HepG2 (cell line): ENCODE results near the gene BABAM2. TPM values are rescaled to one million over a fixed set of nuclear protein-coding genes. Genes with fewer than 3 reads are reported as not detected.

ENCODE experiments used
- ATAC-seq: fragments of 200-7000 bp; cut with Tn5 transposase; 3 replicates; pipeline ENCODE4 v1.9.1; 2020; ENCODE audit warnings: mild to moderate bottlenecking, moderate library complexity
- BruUV-seq: library from RNA; stranded (reverse); fragments of 400-500 nt; replicated peaks from 2 replicates; lab custom pipeline; 2021; lab: Mats Ljungman, UMichigan
- CTCF ChIA-PET: fragments of 300-600 bp; formaldehyde crosslinking; extraction: SDS; loops from one replicate; lab custom pipeline; 2021; ENCODE audit warnings: low total read pairs, inconsistent platforms, low intra/inter-chr PET ratio; lab: Yijun Ruan, JAX
- POLR2A ChIA-PET: fragments of 350-600 bp; sonication (Branson Sonifier 250); formaldehyde crosslinking; loops from one replicate; lab custom pipeline; 2020; ENCODE audit warnings: antibody characterized with exemption, inconsistent platforms; lab: Yijun Ruan, JAX
- DNase-seq: peaks from one replicate; pipeline ENCODE4 v3.0.0-alpha.2; 2015; ENCODE audit warnings: low spot score
- FAIRE-seq: peaks from 3 replicates; lab custom pipeline; 2011; peaks lifted over from hg19 to GRCh38; lab: Jason Lieb, UNC
- H2AFZ ChIP-seq: one replicate; pipeline ENCODE4 v1.6.1; 2011; ENCODE audit warnings: low read length, inconsistent platforms
- H3K27ac ChIP-seq: fragments of 300-600 bp; 3 replicates; pipeline ENCODE4 v1.8.0; 2011; ENCODE audit warnings: mixed run types, mild to moderate bottlenecking, mixed read lengths, low read length, inconsistent platforms; ENCODE audit not compliant: insufficient read depth; ENCODE audit errors: extremely low read length
- H3K27me3 ChIP-seq, 2 experiments: fragments of 200-600 bp in 1 of 2; 2 replicates in 1 of 2; 3 replicates in 1 of 2; pipeline versions ENCODE4 v1.6.0 to v1.8.0; 2011; ENCODE audit warnings: low read length in 2 of 2, mild to moderate bottlenecking in 2 of 2, moderate library complexity in 2 of 2, inconsistent platforms in 1 of 2; ENCODE audit not compliant: insufficient read depth in 2 of 2, control insufficient read depth in 1 of 2
- H3K36me3 ChIP-seq, 2 experiments: fragments of 200-600 bp in 1 of 2; replicated peaks in 1 of 2; 2 replicates in 1 of 2; 3 replicates in 1 of 2; pipeline versions ENCODE4 v1.5.1 to v1.8.0; 2011; ENCODE audit warnings: low read length in 2 of 2, inconsistent platforms in 1 of 2; ENCODE audit not compliant: insufficient read depth in 2 of 2, control insufficient read depth in 1 of 2
- H3K4me1 ChIP-seq: 2 replicates; pipeline ENCODE4 v1.5.1; 2012; ENCODE audit warnings: low read length, inconsistent platforms; ENCODE audit not compliant: insufficient read depth
- H3K4me2 ChIP-seq: 2 replicates; pipeline ENCODE4 v1.6.0; 2011; ENCODE audit warnings: low read depth, low read length, inconsistent platforms
- H3K4me3 ChIP-seq, 3 experiments: fragments of 200-600 bp in 1 of 3; sonication (generic), shearing (Covaris generic) in 1 of 3; replicated peaks in 1 of 3; 2 replicates each; pipeline ENCODE4 v1.5.1; 2011 to 2016; ENCODE audit warnings: low read length in 3 of 3, inconsistent platforms in 2 of 3, low read depth in 2 of 3, mild to moderate bottlenecking in 2 of 3, control low read depth in 1 of 3, mixed read lengths in 1 of 3; ENCODE audit not compliant: insufficient read depth in 1 of 3
- H3K79me2 ChIP-seq: one replicate; pipeline ENCODE4 v1.6.1; 2011; ENCODE audit warnings: low read length, inconsistent platforms; ENCODE audit not compliant: insufficient read depth
- H3K9ac ChIP-seq: 2 replicates; pipeline ENCODE4 v1.6.0; 2011; ENCODE audit warnings: mild to moderate bottlenecking, low read depth, low read length, inconsistent platforms; ENCODE audit not compliant: insufficient read depth
- H3K9me3 ChIP-seq: 2 replicates; pipeline ENCODE4 v1.5.1; 2012; ENCODE audit warnings: mild to moderate bottlenecking, low read length
- H4K20me1 ChIP-seq: 2 replicates; pipeline ENCODE4 v1.6.0; 2011; ENCODE audit warnings: inconsistent platforms, mild to moderate bottlenecking, low read length, moderate library complexity; ENCODE audit not compliant: insufficient read depth
- KLF9 ChIP-seq: IDR thresholded peaks from 2 replicates; pipeline ENCODE4 v1.6.1; 2016; ENCODE audit warnings: low read depth
- MIXL1 ChIP-seq: IDR thresholded peaks from 2 replicates; pipeline ENCODE4 v1.6.1; 2016
- NFE2 ChIP-seq: sonication (generic); formaldehyde crosslinking; IDR thresholded peaks from 2 replicates; pipeline ENCODE4 v1.4.0; 2020; ENCODE audit warnings: missing genetic modification reagents
- NFE2L2 ChIP-seq: fragments of 150-350 bp; IDR thresholded peaks from 2 replicates; pipeline ENCODE4 v1.6.1; 2014; ENCODE audit warnings: low read length
- NFYC ChIP-seq: IDR thresholded peaks from 2 replicates; pipeline ENCODE4 v1.6.1; 2016; ENCODE audit warnings: missing genetic modification reagents, missing compliant biosample characterization
- NRL ChIP-seq: sonication (generic); formaldehyde crosslinking; IDR thresholded peaks from 2 replicates; pipeline ENCODE4 v1.5.0; 2020; ENCODE audit warnings: missing genetic modification reagents, mild to moderate bottlenecking, moderate library complexity, borderline replicate concordance
- REXO4 ChIP-seq: sonication (generic); formaldehyde crosslinking; IDR thresholded peaks from 2 replicates; pipeline ENCODE4 v1.8.0; 2022; ENCODE audit warnings: missing genetic modification reagents, mild to moderate bottlenecking, borderline replicate concordance
- SIN3B ChIP-seq: fragments of 150-350 bp; IDR thresholded peaks from 2 replicates; pipeline ENCODE4 v1.6.1; 2014; ENCODE audit warnings: low read length
- SMARCC2 ChIP-seq: fragments of 450-650 bp; IDR thresholded peaks from 2 replicates; pipeline ENCODE4 v1.6.1; 2017; ENCODE audit warnings: antibody characterized with exemption, mild to moderate bottlenecking
- SRSF4 ChIP-seq: fragments of 200-400 bp; formaldehyde crosslinking; IDR thresholded peaks from one replicate; pipeline ENCODE4 v1.6.1; 2018; ENCODE audit warnings: mild to moderate bottlenecking, low read depth, low read length, moderate library complexity; ENCODE audit not compliant: poor library complexity, severe bottlenecking
- XRCC5 ChIP-seq: fragments of 200-400 bp; formaldehyde crosslinking; optimal IDR thresholded peaks from 2 replicates; pipeline ENCODE3; 2017; ENCODE audit warnings: mild to moderate bottlenecking, low read length
- ZBTB1 ChIP-seq: sonication (generic); formaldehyde crosslinking; IDR thresholded peaks from 2 replicates; pipeline ENCODE4 v1.4.0; 2020; ENCODE audit warnings: missing genetic modification reagents, borderline replicate concordance
- ZFX ChIP-seq: sonication (generic); formaldehyde crosslinking; IDR thresholded peaks from 2 replicates; pipeline ENCODE4 v1.4.0; 2020; ENCODE audit warnings: mild to moderate bottlenecking, low read depth, missing genetic modification reagents, moderate library complexity
- ZNF510 ChIP-seq: sonication (generic); formaldehyde crosslinking; IDR thresholded peaks from 2 replicates; pipeline ENCODE4 v1.4.0; 2020; ENCODE audit warnings: low read depth, mild to moderate bottlenecking, missing genetic modification reagents
- ZNF737 ChIP-seq: sonication (generic); formaldehyde crosslinking; IDR thresholded peaks from 2 replicates; pipeline ENCODE4 v1.5.0; 2020; ENCODE audit warnings: missing genetic modification reagents, mild to moderate bottlenecking, borderline replicate concordance
- ZNF747 ChIP-seq: sonication (generic); formaldehyde crosslinking; IDR thresholded peaks from 2 replicates; pipeline ENCODE4 v1.8.1; 2023; ENCODE audit warnings: missing genetic modification reagents, mild to moderate bottlenecking, borderline replicate concordance
- ZZZ3 ChIP-seq: sonication (generic); formaldehyde crosslinking; IDR thresholded peaks from 2 replicates; pipeline ENCODE4 v1.4.0; 2020; ENCODE audit warnings: missing genetic modification reagents, mild to moderate bottlenecking, borderline replicate concordance
- WGBS: methylation state at CpG from one replicate; pipeline ENCODE4 v1.1.6; 2017; ENCODE audit warnings: low lambda C conversion rate; 5-methylcytosine and 5-hydroxymethylcytosine counted together
- in situ Hi-C: cut with HindIII; loops from 2 replicates; pipeline ENCODE4 v1.10.0; 2017; ENCODE audit warnings: low pct_unique_long_range_greater_than_20kb; ENCODE audit not compliant: extremely low pct_ligation_motif_present
- intact Hi-C: fragments of 100-400 bp; cut with micrococcal nuclease; formaldehyde crosslinking; loops from one replicate; pipeline ENCODE4 v1.10.0; 2022; ENCODE audit not compliant: unreplicated experiment
- polyA plus RNA-seq, 8 experiments: library from polyadenylated mRNA; depleted of rRNA in 3 of 8; stranded (reverse) in 7 of 8; unstranded in 1 of 8; fragments of >200 nt; fragmentation: Illumina TruSeq in 4 of 8; extraction: Trizol in 4 of 8; gene quantifications; 2 replicates each; pipeline versions ENCODE4 v1.2.1 to v1.2.3, GENCODE V29; 2011 to 2016; ENCODE audit warnings: low read depth in 4 of 8, missing spikeins in 1 of 8, mixed read lengths in 1 of 8; ENCODE audit not compliant: insufficient read depth in 1 of 8
- total RNA-seq, 5 experiments: library from RNA; depleted of rRNA; stranded (reverse); fragments of >200 nt; fragmentation: Illumina TruSeq; extraction: Trizol; gene quantifications; 2 replicates each; pipeline ENCODE4 v1.2.3, GENCODE V29; 2016; ENCODE audit warnings: low read depth in 1 of 5
- TF ChIP-seq, protein P1 (sequence below): sonication (generic); formaldehyde crosslinking; IDR thresholded peaks from 2 replicates; pipeline ENCODE4 v1.8.0; 2022; ENCODE audit warnings: mild to moderate bottlenecking, missing genetic modification reagents, borderline replicate concordance
- TF ChIP-seq, protein P2 (sequence below): sonication (generic); formaldehyde crosslinking; IDR thresholded peaks from 2 replicates; pipeline ENCODE4 v1.5.0; 2020; ENCODE audit warnings: missing genetic modification reagents, mild to moderate bottlenecking, borderline replicate concordance
- TF ChIP-seq, protein P3 (sequence below): IDR thresholded peaks from 2 replicates; pipeline ENCODE4 v1.6.1; 2016; ENCODE audit warnings: low read depth
- TF ChIP-seq, protein P4 (sequence below): sonication (generic); formaldehyde crosslinking; IDR thresholded peaks from 2 replicates; pipeline ENCODE4 v1.4.0; 2020; ENCODE audit warnings: missing genetic modification reagents

Gene BABAM2
- total and polyA plus RNA-seq, 2 of the 13 experiments (the other 11 are each of a cell fraction or from before 2014, with no cell fraction given) = 24.9 to 28.0 TPM

DNA sequence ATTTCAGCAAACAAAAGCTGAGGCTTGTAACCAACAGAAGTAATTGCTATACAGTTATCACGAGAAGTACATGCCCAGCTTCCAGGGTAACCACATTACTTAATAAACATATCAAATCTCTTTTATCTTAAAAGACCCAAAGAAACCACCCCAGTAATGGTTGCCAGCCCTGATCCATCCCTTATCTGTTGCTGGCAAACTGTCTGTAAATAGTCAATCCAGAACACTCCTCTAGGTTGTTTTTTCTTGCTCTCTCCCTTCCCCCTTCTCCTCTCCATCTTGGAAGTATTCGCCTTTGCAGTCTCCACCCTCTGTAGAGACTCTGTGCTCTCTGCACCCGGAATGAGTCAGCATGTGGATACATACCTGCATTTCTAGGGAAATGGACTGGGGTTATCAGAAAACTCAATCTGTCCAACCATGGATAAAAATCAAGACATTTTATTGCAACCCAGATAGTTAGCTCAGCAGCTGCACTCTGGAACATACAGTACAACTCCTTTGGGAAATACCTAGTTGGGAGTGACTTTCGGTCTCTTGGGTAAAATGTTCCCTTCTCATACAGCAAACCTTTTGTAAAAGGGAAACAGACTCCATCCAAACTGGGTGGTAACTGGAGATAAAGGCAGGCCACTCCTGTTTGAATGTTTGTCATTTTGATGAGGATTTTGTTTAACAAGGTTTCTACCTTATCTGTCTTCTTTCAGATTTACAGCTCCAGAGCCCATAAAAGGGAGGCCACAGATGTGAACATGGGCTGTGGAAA lies 378.7 kb downstream of the BABAM2 start:
- WGBS = 59% methylated on average over 4 of the region's 4 CpGs
- H3K79me2 ChIP-seq = no peaks in the 10 kb centered on the region
- no peak overlapping the region for H2AFZ ChIP-seq
- intact Hi-C loops = no loop called here
- POLR2A ChIA-PET = no interaction called here
- no peak overlapping the region for H3K9ac ChIP-seq
- H3K27me3 ChIP-seq = no peaks in the 10 kb centered on the region
- H3K9me3 ChIP-seq = no peaks in the 10 kb centered on the region
- peaks cover 13% of the 10 kb centered on the region for H3K4me1 ChIP-seq
- no TSS peak for BruUV-seq
- peak; percentile 81 for ATAC-seq
- in situ Hi-C loops = no loop called here
- no peak overlapping the region for H3K27ac ChIP-seq
- peak overlapping the region; percentile 19; the same call in 1 of the 2 replicates for H3K4me2 ChIP-seq
- no peaks in the 10 kb centered on the region for H4K20me1 ChIP-seq
- CTCF ChIA-PET = no interaction called here
- FAIRE-seq = peak; percentile 72
- no peaks in the 10 kb centered on the region for H3K36me3 ChIP-seq
- peak; percentile 49 for DNase-seq
- H3K4me3 ChIP-seq = no peak overlapping the region
- TF ChIP-seq, protein P1, sequence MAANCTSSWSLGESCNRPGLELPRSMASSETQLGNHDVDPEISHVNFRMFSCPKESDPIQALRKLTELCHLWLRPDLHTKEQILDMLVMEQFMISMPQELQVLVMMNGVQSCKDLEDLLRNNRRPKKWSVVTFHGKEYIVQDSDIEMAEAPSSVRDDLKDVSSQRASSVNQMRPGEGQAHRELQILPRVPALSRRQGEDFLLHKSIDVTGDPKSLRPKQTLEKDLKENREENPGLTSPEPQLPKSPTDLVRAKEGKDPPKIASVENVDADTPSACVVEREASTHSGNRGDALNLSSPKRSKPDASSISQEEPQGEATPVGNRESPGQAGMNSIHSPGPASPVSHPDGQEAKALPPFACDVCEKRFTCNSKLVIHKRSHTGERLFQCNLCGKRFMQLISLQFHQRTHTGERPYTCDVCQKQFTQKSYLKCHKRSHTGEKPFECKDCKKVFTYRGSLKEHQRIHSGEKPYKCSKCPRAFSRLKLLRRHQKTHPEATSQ (CRISPR knock-in tag) = no peak
- TF ChIP-seq NFE2 (CRISPR knock-in tag) = peak; percentile 89
- TF ChIP-seq KLF9 (CRISPR knock-in tag) = no peak
- TF ChIP-seq, protein P2, sequence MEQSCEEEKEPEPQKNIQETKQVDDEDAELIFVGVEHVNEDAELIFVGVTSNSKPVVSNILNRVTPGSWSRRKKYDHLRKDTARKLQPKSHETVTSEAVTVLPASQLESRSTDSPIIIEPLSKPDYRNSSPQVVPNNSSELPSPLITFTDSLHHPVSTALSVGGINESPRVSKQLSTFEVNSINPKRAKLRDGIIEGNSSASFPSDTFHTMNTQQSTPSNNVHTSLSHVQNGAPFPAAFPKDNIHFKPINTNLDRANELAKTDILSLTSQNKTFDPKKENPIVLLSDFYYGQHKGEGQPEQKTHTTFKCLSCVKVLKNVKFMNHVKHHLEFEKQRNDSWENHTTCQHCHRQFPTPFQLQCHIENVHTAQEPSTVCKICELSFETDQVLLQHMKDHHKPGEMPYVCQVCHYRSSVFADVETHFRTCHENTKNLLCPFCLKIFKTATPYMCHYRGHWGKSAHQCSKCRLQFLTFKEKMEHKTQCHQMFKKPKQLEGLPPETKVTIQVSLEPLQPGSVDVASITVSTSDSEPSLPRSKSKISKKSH (CRISPR knock-in tag) = no peak
- TF ChIP-seq, protein P3, sequence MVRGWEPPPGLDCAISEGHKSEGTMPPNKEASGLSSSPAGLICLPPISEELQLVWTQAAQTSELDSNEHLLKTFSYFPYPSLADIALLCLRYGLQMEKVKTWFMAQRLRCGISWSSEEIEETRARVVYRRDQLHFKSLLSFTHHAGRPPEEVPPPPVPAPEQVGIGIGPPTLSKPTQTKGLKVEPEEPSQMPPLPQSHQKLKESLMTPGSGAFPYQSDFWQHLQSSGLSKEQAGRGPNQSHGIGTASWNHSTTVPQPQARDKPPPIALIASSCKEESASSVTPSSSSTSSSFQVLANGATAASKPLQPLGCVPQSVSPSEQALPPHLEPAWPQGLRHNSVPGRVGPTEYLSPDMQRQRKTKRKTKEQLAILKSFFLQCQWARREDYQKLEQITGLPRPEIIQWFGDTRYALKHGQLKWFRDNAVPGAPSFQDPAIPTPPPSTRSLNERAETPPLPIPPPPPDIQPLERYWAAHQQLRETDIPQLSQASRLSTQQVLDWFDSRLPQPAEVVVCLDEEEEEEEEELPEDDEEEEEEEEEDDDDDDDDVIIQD (CRISPR knock-in tag) = peak; percentile 56; the same call in 1 of the 2 replicates
- TF ChIP-seq NFE2L2 = peak; percentile 76
- TF ChIP-seq, protein P4, sequence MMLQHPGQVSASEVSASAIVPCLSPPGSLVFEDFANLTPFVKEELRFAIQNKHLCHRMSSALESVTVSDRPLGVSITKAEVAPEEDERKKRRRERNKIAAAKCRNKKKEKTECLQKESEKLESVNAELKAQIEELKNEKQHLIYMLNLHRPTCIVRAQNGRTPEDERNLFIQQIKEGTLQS (CRISPR knock-in tag) = no peak
- no peak for TF ChIP-seq MIXL1
- TF ChIP-seq ZFX (CRISPR knock-in tag) = no peak
- no peak for TF ChIP-seq NRL
- TF ChIP-seq SMARCC2 = no peak
- TF ChIP-seq SRSF4 = no peak
- no peak for TF ChIP-seq ZNF737 (CRISPR knock-in tag)
- TF ChIP-seq XRCC5 = peak; percentile 27
- no peak for TF ChIP-seq ZZZ3
- TF ChIP-seq SIN3B = no peak
- no peak for TF ChIP-seq REXO4 (CRISPR knock-in tag)
- no peak for TF ChIP-seq ZBTB1 (CRISPR knock-in tag)
- no peak for TF ChIP-seq ZNF510
- TF ChIP-seq NFYC = no peak
- TF ChIP-seq ZNF747 (CRISPR knock-in tag) = no peak
